GM19468 (cell line): ENCODE results near the gene NRIP3.

Experiments used
- ATAC-seq: cut with Tn5 transposase; IDR thresholded peaks from one replicate; pipeline ENCODE4 v1.9.1; 2021; ENCODE audit warnings: mild to moderate bottlenecking, moderate library complexity, moderate number of reproducible peaks; ENCODE audit not compliant: unreplicated experiment; ENCODE audit errors: extremely low read depth

The NRIP3 gene

GRCh38 chr11:9003573-9004182, at the start of gene NRIP3:
TSS of gene NRIP3 (minus strand) at chr11:9004001. CDS start at chr11:9003935, 66 bp downstream.
- no peak for ATAC-seq

- ATAC-seq = no peak
Measured at GRCh38 chr11:9052316-9052715, 48.5 kb upstream of the NRIP3 start.

GRCh38 chr11:9049959-9050358, 46.2 kb upstream of the NRIP3 start:
- no peak for ATAC-seq

- ATAC-seq = no peak
Measured at GRCh38 chr11:9047964-9048523, 44.2 kb upstream of the NRIP3 start.

GRCh38 chr11:9046481-9046880, 42.7 kb upstream of the NRIP3 start:
- ATAC-seq = no peak

GRCh38 chr11:9042488-9042887, 38.7 kb upstream of the NRIP3 start:
- ATAC-seq = no peak

- ATAC-seq = no peak
Measured at GRCh38 chr11:9041747-9042146, 37.9 kb upstream of the NRIP3 start.

- no peak for ATAC-seq
Measured at GRCh38 chr11:9040410-9040809, 36.6 kb upstream of the NRIP3 start.

- ATAC-seq = no peak
Measured at GRCh38 chr11:9039863-9040262, 36.1 kb upstream of the NRIP3 start.

- no peak for ATAC-seq
Measured at GRCh38 chr11:9039198-9039597, 35.4 kb upstream of the NRIP3 start.

GRCh38 chr11:9038541-9038940, 34.7 kb upstream of the NRIP3 start:
- ATAC-seq = no peak

- ATAC-seq = no peak
Measured at GRCh38 chr11:9037963-9038362, 34.2 kb upstream of the NRIP3 start.

GRCh38 chr11:9037046-9037780, 33.4 kb upstream of the NRIP3 start:
- ATAC-seq = no peak

GRCh38 chr11:9030601-9031000, 26.8 kb upstream of the NRIP3 start:
- ATAC-seq = no peak

GRCh38 chr11:9029422-9029821, 25.6 kb upstream of the NRIP3 start:
- no peak for ATAC-seq

GRCh38 chr11:9028581-9028980, 24.8 kb upstream of the NRIP3 start:
- no peak for ATAC-seq

GRCh38 chr11:9025101-9025850, 21.5 kb upstream of the NRIP3 start:
- no peak for ATAC-seq

- ATAC-seq = no peak
Measured at GRCh38 chr11:9022961-9023680, 19.3 kb upstream of the NRIP3 start.

GRCh38 chr11:9020916-9021315, 17.1 kb upstream of the NRIP3 start:
- ATAC-seq = no peak

GRCh38 chr11:9019861-9020260, 16.1 kb upstream of the NRIP3 start:
- no peak for ATAC-seq
